Testis (tissue), 2 donors: ENCODE results near the gene CSF3R.

ENCODE experiments used
- CTCF ChIP-seq, 3 experiments: fragments of 450-650 bp in 2 of 3; fragments of 200-600 bp in 1 of 3; sonication (generic) in 1 of 3; IDR thresholded peaks; one replicate each; pipeline ENCODE4 v1.5.1; 2016 to 2019; ENCODE audit warnings: antibody characterized with exemption in 3 of 3, mild to moderate bottlenecking in 2 of 3, moderate library complexity in 1 of 3
- POLR2A ChIP-seq: fragments of 450-650 bp; IDR thresholded peaks from one replicate; pipeline ENCODE4 v1.6.1; 2017; ENCODE audit warnings: antibody characterized with exemption, mild to moderate bottlenecking, moderate library complexity

GRCh38 chr1:36523230-36523495 lies 40.5 kb upstream of the CSF3R start:
- no peak for TF ChIP-seq CTCF (IDR thresholded peaks at IDR 0.05)
- no peak for TF ChIP-seq POLR2A
